ENCODE measurements around the gene TTC4.
"Not testable (repeated sequence)": the region's sequence is repeated elsewhere in the genome, so short reads cannot be mapped to it uniquely, and the experiment has no call there.

TTC4 gene

DNA sequence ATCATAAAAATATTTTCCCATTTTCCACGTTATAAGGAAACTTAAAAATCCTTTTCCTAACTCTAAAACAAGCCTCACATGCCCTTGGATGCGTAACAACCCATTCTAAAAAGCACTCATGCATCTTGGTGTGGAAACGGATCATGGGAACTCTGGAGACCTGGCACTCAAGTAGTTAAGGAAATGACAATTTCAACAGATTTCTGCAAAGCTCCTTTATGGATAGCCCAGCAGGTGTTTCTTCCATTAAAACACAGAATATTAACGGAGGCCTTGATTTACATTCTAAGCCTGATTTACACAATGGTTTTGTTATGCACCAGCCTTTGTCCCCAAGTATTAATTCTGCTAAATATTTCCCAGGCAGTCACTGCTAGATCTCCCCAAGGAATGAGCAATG lies 35.8 kb downstream of the TTC4 start:
- no peak for DNase-seq

DNA sequence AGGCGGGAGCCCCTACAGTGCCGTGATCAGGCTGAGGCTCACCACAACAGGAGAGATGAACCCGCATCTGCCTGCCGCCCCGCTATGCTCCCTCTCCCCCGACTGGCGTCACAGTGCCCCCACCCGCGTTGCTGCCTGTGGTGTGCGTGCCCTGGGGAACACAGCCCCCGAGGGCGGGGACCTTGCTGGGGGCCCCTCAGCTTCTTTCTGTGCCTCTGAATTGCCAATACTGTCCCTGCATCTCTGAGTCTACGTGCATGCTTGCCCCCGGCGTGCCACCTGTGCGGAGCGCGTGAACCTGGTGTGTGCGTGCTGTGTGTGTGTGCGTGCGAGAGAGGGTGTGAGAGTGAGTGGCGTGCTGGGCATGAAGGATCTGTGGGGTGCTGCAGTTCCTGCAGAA lies 38.4 kb downstream of the TTC4 start:
- DNase-seq: peak; percentile 39

DNA sequence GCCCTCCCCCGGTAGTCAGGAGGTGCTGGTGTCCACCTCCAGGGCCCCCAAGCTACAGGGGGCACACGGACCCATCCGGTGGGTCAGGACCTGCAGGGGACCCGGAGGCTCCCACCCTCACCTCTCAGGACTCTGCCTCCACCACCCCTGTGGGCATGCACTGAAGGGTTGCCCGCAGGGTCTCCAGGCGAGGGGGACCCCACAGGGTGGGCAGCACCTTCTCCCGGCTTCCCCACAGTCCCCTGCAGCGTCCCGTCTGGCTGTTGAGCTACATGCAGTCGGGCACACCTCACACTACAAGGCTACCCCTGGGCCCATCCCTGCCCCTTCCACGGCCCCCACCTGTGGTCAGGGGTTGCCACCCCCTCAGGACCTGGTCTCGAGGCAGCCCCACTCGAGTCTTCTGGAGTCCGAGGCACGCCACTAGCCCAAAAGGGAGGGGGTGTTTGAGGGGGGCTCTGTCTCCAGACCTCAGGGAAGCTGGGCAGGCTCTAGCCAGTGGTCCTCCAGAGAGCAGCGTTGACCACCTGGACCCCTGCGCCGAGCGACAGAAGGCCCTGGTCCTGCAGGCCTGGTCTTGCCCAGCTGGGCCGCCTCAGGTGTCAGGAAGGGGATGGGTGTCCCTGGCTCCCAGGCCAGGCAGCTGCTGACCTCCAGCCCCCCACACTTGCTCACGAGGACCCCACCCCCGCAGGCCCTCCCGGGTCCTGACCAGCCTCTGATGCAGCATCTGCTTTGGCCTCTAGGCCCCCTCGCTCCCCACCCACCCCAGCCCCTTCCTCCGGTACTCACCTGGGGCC lies 39.0 kb downstream of the TTC4 start:
- DNase-seq: peak; percentile 28

DNA sequence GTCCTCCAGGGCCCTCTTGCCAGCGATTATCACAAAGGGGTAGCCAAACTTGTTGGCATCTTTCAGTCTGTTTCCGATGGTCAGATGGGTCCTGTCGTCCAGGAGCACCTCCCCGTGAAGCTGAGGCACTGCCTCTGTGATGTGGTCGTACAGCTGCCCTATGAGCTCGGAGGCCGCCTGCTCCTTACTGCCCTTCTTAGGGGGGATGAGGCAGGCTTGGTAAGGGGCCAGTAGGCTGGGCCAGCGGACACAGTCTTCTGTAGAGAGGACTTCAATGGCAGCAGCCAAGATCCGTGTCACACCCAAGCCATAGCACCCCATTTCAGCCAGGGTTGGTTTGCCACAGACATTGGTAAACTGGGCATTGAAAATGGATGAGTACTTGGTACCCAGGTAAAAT lies 42.2 kb downstream of the TTC4 start:
- DNase-seq: no peak

DNA sequence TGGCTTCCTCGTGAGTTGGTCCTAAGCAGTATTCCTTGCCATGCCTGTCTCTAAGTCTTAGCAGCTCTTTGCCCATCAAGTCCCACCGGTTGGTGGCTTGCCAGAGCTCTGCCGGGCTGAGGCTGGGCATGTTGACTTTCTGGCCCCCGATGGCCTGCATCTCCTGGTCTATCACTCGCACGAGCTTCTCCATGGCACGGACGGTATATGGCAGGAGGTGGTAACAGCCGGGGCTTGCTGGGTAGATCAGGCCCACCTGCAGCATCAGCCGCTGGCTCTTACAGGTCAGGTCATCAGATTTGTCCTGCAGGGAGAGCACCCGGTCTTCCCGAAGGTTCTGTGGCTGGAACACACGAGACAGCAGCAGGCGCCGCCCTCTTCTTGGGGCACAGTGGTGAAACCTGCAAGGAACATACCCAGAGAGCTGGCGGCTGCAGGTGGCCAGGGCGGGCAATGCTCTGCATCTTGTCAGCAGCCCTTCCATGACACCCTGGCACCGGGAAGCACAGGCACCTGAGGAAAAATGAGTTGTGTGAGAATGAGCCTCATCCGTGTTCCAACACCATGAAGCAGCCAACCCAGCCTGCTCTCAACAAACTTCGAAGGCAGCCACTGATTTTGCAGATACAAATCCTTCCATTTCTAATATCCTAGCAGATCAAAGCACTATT lies 43.2 kb downstream of the TTC4 start:
- no peak for DNase-seq

DNA sequence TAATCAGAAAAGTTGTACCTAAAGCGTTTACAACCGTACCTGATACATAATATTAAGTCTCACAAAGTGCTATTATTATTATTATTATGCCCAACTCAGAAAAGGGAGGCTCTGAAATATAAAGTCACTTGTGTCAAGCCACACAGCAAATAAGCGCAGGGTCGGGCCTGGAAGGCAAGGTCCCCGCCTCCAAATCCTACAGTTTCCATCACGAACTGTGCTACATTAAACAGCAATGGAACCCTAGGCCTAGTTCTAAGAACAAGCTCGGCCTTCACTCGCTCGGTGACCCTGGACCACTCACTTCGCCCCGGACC lies 48.1 kb downstream of the TTC4 start:
- DNase-seq: no peak

DNA sequence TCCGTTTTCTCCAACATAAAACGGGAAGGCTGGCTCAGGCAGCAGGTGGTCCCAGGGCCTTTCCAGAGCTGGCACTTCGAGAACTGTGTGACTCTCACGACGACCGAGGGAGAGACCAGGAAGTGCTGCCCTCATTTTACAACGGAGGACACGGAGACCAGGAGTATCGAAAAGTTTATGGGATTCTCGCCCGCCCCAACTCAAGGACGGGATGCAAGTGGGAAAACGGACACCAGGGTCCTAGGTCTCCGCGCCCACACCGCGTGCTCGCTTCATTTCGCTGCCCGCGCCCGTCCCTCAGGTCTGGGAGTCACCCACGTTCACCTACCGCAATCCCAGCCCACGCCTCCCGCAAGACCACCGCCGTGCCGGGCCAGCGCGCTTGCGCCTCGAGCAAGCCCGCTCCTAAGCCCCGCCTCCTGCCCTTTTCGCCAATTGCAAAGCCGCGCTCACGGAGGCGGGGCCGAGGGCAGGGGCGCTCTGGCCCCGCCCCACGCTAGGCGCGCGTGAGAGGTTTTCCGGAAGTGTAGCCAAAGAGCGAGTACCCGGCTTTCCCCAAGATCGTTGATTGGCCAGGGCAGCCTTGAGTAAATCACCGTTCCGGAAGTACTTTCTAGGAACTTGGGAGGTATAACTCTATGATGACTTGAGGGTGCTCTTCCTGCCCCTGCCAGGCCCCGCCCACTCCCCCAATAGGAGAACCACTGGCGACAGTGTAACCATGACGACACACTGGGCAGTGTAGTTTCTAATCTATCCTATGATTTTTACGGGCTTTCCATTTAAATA lies 48.7 kb downstream of the TTC4 start, which contains the start of gene PARS2:
PARS2 (minus strand) TSS at position 391 of the 789 bp plus-strand sequence. CDS start 5,362 bp downstream, outside the sequence.
- DNase-seq: peak; percentile 97

DNA sequence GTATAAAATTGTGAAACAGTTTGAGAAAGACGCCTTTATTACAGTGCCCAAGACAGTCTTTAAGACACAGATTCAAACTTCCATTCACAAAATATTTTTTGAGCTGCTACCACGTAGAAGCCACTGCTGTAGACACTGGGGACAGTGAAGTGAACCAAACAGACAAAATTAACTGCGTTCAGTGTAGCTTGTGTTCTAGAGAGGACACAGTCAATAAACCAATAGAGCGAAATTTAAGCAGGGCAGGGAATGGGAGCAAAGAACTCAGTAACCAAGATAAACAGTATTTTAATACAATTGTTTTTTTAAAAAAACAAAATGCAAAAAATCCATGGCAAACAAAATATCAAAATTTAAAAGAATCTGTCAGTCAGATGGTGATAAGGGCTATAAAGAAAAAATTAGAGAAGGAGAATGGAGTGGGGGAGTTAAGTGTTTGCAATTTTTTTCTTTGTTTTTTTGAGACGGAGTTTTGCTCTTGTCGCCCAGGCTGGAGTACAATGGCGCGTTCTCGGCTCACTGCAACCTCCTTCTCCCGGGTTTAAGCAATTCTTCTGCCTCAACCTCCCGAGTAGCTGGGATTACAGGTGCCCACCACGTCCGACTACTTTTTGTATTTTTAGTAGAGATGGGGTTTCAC lies 49.4 kb downstream of the TTC4 start:
- no peak for DNase-seq

DNA sequence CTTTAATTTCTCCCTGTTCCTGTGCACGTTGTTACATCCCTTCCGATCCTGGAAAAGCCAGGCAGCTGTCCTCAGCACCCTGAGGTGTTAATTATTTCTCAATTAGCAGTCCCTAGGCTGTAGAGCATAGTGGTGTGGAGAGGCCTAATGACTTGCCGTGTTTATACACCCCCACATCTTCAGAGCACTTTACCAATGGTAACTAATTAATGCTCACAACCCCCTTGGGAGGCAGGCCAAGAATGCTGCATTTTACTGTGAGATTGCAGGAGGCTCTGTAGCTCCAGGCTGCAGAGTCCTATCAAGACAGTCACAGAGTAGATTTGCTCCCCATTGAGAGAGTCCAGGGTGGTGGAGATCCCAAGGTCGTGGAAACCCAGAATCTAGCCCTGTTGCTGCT lies 51.1 kb downstream of the TTC4 start:
- no peak for DNase-seq

DNA sequence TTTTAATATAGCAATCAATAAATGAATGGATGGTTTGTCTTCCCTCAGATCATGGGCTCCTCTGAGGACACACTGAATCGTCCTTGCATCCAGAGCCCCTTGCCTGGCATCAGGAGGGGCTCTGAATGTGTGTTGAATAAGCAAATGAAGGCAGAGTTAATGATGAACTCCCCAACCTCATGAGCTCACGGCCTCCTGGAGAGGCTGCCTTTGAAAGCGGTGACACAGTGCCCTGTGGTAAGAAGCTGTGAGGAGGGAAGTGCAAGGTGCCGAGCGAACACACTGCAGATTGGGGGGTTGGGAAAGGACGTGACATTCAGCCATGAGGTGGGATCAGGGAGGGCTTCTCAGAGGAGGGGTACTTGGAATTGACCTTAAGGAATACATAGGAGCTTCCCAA lies 51.9 kb downstream of the TTC4 start:
- no peak for DNase-seq

DNA sequence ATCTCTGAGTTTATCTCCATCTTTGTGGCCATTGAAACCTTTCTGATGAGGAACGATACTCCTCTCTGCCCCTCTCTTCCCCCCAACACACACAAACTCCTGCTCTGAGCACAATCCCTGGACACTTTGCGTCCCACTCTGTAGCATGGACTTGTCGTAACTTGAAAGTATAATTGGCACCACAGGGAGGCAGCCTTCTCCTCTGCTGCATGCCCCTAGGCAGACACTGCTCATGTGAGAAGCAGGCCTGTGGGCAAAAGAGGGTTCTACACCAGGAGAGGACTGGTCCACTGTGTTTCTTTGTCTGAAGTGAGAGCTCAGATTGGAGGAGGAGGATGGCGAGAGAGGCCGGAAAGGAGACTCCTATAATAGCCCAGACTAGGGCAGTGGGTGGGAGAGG lies 52.4 kb downstream of the TTC4 start:
- DNase-seq: no peak

DNA sequence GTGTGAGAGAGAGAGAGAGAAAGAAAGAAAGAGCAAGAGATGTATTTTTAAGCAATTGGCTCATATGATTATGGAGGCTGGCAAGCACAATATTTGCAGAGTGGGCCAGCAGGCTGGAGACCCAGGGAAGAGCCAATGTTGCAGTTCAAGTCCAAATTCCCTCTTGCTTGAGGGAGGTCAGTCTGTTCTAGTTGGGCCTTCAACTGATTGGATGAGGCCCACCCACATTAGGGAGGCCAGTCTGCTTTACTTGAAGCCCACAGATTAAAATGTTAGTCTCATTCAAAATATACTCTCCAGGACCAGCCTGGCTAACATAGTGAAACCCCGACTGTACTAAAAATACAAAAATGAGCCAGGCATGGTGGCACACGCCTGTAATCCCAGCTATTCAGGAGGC lies 57.3 kb downstream of the TTC4 start:
- DNase-seq: no peak

DNA sequence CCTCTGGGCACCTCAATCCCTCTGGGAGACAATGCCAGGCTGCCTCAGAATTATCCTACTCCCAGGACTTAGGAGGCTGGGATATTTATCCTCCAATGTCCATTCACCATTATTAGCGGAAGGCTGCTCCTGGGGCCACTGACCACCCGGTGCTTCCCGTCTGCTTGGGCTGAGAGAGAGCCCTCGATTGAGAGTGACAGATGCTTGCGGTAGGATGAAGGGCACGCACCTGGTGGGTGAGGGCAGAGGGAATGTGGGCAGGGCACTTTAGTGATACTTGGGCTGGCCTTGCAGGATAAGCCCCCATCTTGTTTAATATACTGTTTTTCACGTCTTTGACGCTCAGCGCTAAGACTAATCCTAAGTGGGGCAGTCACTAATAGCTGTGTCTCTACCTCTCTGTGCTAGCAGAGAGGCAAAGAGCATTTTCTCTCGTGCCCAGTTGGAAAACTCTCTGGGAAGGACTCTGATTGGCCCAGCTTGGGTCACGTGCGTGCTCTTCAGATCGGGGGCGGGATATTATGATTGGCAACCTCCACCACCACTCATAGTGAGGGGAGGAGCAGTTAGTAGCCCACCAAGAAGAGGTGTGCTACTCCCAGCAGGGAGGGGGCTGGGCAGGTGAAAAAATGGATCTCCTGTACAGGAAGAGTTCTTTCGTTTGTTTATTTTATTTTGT lies 59.3 kb downstream of the TTC4 start:
- no peak for DNase-seq

DNA sequence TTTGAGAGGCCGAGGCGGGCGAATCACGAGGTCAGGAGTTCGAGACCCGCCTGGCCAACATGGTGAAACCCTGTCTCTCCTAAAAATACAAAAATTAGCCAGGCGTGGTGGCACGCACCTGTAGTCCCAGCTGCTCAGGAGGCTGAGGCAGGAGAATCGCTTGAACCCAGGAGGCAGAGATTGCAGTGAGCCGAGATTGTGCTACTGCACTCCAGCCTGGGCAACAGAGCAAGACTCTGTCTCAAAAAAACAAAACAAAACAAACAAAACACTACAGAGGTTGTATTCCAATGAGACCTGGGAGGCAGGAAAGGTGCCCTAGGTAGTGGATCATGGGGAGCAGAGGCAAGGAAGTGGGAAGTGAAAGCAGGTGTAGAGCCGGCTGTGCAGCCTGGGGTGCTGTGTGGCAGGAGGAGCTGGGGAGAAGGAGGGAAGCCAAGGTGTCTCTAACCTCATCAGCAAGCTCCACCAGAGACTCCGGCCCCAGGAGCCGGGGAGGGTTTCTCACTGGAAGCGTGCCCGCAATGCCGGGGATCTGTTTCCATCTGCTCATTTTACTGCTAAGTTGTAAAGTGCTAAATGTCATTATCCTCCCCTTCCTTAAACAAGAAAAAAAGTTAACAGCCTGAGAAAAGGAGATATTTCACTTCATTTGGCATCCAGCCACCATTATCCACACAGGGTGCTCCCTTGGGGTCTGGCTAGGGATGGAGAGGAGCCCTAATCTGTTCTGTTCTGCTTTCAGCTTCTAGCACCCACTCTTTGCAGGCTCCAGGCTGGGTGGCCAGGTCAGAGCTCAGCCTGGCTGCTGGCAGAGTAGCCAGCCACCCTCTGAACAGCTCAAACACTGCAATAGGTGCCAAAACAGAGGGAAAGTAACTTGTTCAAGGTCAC lies 60.4 kb downstream of the TTC4 start:
- DNase-seq: not testable (repeated sequence)

DNA sequence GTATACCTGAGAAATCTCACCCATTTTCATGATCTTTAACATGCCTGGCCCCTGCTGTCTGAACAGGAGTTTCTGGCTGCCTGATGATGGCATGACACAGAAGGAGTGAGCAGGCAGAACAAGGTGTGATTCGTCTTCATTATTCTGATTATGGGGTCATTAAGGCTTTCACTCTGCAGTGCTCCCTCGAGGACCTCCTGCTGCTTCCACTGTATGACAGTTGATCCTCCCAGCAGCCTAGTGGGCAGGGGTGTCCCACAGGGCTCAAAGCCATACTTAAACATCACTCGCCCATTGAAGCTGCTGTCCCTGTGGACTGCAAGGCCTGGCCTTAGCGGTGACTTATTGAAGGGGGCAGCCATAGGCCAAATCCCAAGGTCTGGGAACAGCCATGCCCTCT lies 61.4 kb downstream of the TTC4 start:
- no peak for DNase-seq

DNA sequence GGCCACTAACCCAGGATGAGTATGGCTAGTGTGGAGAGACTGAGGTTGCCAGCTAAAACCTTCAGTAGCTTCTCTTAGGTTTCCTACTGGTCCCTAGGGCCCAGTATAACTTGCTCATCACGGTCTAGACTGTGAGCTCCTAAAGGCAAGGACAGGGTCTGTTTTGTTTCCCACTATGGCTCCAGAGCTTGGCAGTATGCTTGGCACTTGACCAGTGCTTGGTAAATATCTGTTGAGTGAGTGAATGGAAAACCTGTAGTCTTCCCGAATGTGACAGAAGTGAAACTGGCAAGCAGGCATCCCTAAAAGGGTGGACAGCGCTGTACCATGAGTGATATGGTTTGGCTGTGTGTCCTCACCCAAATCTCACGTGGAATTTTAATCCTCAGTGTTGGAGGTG lies 61.8 kb downstream of the TTC4 start:
- no peak for DNase-seq

DNA sequence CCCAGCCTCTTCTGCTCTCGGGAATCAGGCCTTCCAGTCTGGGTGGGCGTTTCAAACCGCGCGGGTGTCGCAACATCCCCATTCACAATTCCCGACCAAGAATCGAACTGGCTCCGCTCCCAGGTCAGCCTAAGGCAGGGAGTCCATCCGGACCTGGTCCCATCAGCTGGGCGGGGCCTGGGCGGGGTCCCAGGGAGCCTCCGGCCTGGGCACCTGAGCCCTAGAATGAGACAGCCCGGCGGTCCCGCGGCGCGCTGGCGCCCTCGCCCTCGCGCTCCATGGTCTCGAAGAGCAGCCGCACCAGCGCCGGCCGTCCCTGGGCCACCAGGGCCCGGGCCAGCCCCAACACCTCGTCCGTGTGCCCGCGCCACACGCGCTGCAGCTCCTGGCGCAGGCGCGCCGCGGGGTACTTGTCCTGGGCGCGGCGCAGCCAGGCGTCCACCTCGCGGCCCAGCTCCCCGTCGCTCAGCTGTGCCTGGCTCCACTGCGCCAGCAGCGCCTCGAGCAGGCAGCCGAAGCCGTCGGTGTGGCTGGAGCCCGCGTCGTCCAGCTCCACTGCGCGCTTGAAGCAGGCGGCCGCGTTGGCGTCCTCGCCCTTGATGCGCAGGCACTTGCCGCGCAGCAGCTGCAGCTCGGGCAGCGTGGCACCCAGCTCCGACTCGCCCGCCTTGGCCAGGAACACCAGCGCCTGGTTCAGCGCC lies 65.5 kb downstream of the TTC4 start:
- DNase-seq: no peak

DNA sequence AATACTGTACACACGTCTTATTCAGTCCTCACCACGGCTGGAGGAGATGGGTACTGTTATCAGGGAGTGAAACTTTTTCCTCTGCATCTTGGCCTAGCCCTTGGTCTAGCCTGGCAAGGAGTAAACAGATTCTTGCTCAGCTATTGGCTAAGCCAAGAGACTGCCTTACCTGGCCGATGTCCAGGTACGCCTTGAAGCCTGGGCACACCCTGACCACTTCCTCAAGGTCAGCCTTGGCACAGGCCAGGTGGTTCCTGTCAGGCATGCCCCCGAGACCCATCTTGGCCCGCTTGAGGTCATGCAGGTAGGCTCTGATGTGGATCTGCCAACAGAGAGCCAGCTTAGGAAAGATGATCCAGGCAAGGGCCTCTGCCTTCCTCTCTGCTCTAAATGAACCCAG lies 66.5 kb downstream of the TTC4 start:
- DNase-seq: no peak

DNA sequence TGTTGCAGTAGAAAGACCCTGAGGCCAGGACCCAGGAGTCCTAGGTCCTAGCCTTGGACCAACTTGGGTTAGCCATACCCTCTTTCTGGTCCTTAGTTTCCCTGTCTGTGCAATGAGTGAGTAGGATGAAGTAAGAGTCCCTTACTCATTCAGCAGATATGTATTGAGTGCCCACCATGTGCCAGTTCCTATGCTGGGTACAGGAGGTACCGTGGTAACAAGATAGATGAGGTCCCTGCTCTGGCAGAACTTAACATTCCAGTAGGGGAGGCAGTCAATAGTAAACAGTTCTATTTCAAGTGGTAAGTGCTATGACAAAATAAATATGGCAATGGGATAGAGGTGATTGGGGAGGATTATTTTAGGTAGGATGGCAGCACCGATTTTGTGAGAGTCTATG lies 66.9 kb downstream of the TTC4 start:
- DNase-seq: no peak

DNA sequence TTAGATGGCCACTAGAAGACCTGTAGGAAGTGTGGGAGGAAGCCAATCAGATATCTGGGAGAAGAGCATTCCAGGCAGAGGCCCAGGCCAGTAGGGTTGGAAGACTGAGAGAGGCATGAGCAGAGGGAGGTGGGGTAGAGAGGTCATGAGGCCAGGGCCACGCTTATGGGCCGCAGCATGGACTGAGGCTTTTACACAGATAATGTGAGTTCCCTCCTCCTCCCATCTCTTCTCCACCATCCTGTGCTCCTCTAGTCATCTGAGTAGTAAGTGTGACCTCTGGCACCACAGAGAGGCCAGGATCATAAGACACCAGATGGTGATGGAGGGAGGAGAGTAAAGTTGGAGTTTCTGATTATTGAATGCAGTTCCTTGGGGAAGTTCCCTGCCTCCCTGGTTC lies 68.4 kb downstream of the TTC4 start:
- DNase-seq: no peak

DNA sequence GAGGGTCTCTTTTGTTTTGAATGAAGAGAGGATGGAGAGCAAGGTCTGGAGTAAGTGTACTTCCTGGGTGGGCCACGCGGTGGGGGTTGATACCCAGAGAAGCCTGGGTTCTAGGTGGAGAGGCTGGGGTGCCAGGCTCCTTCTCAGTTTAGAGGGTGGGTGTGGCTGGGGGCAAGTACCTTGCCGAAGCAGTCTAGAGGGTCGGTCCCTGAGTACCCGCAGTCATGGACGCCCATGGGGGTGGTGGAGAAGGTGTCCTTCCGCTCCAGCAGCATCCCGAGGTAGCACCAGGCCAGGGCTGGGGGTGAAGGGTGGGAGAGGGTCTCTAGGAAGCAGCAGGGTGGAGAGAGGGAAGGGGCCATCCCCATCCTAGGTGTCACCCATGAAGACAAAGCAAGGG lies 71.1 kb downstream of the TTC4 start:
- DNase-seq: no peak
